K562 (cell line): ENCODE data around the gene ANO8. TPM values are rescaled to one million over a fixed set of nuclear protein-coding genes. Genes with fewer than 3 reads are reported as not detected.

ENCODE experiments used
- AFF4 ChIP-seq: sonication (generic); formaldehyde crosslinking; IDR thresholded peaks from 2 replicates; pipeline ENCODE4 v1.8.0; 2023; ENCODE audit warnings: mild to moderate bottlenecking, missing genetic modification reagents
- ASH1L ChIP-seq: fragments of 450-650 bp; IDR thresholded peaks from 2 replicates; pipeline ENCODE4 v1.6.1; 2018; ENCODE audit warnings: borderline replicate concordance, mild to moderate bottlenecking, low read depth; ENCODE audit not compliant: partially characterized antibody
- BDP1 ChIP-seq: IDR thresholded peaks from 3 replicates; pipeline ENCODE4 v1.6.1; 2011; ENCODE audit not compliant: insufficient read length, insufficient read depth
- BHLHE40 ChIP-seq: IDR thresholded peaks from 2 replicates; pipeline ENCODE4 v1.6.1; 2011; ENCODE audit warnings: low read length, improper control_type of control experiment
- CHAMP1 ChIP-seq: fragments of 450-650 bp; IDR thresholded peaks from 2 replicates; pipeline ENCODE4 v1.6.1; 2016; ENCODE audit warnings: mild to moderate bottlenecking
- ETV1 ChIP-seq: fragments of 450-650 bp; conservative IDR thresholded peaks from 2 replicates; pipeline ENCODE4 v1.6.1; 2016; ENCODE audit warnings: missing genetic modification characterization, control low read depth, low read depth, missing compliant biosample characterization
- HNRNPLL ChIP-seq: fragments of 200-400 bp; formaldehyde crosslinking; IDR thresholded peaks from 2 replicates; pipeline ENCODE4 v1.6.1; 2017; ENCODE audit warnings: low read length, low read depth, mild to moderate bottlenecking; ENCODE audit not compliant: poor library complexity, severe bottlenecking
- NR0B1 ChIP-seq: fragments of 450-650 bp; IDR thresholded peaks from one replicate; pipeline ENCODE4 v1.6.1; 2018; ENCODE audit warnings: mild to moderate bottlenecking, moderate library complexity; ENCODE audit not compliant: partially characterized antibody
- NR2C1 ChIP-seq, 2 experiments: fragments of 450-650 bp; IDR thresholded peaks; 2 replicates each; pipeline ENCODE4 v1.6.1; 2017; ENCODE audit warnings: mild to moderate bottlenecking in 2 of 2, antibody characterized with exemption in 1 of 2, inconsistent platforms in 1 of 2, missing compliant biosample characterization in 1 of 2, missing genetic modification characterization in 1 of 2
- PYGO2 ChIP-seq: fragments of 450-650 bp; IDR thresholded peaks from 2 replicates; pipeline ENCODE4 v1.6.1; 2016; ENCODE audit warnings: mild to moderate bottlenecking, missing genetic modification characterization, moderate library complexity, missing compliant biosample characterization
- SMARCE1 ChIP-seq: fragments of 450-650 bp; IDR thresholded peaks from 2 replicates; pipeline ENCODE4 v1.7.1; 2016; ENCODE audit warnings: mild to moderate bottlenecking
- ZFPM2 ChIP-seq: fragments of 250-450 bp; sonication (Bioruptor Pico); IDR thresholded peaks from 2 replicates; pipeline ENCODE4 v1.5.1; 2022; ENCODE audit warnings: mild to moderate bottlenecking
- ZNF133 ChIP-seq: fragments of 250-450 bp; sonication (Bioruptor Pico); IDR thresholded peaks from 2 replicates; pipeline ENCODE4 v1.4.0; 2020; ENCODE audit warnings: mild to moderate bottlenecking
- ZNF134 ChIP-seq: fragments of 250-450 bp; sonication (Bioruptor Pico); conservative IDR thresholded peaks from 2 replicates; pipeline ENCODE4 v1.4.0; 2020
- ZNF175 ChIP-seq: fragments of 200-800 bp; sonication (Bioruptor generic); IDR thresholded peaks from 2 replicates; pipeline ENCODE4 v1.6.1; 2016; ENCODE audit warnings: low read depth, mild to moderate bottlenecking, missing genetic modification characterization, missing compliant biosample characterization
- ZNF280B ChIP-seq: fragments of 250-450 bp; sonication (Bioruptor Pico); IDR thresholded peaks from 2 replicates; pipeline ENCODE4 v1.5.1; 2021; ENCODE audit warnings: mild to moderate bottlenecking
- ZNF77 ChIP-seq: fragments of 250-450 bp; sonication (Bioruptor Pico); IDR thresholded peaks from 2 replicates; pipeline ENCODE4 v1.5.0; 2020
- polyA plus RNA-seq, 8 experiments: library from polyadenylated mRNA; depleted of rRNA in 4 of 8; stranded (reverse) in 5 of 8; unstranded in 3 of 8; fragments of >200 nt; fragmentation: Nextera tagmentation in 2 of 8; fragmentation: Illumina TruSeq in 1 of 8; extraction: Ambion mirVana in 2 of 8; extraction: Trizol in 1 of 8; gene quantifications; 2 replicates each; pipeline versions ENCODE4 v1.2.1 to v1.2.3, GENCODE V29; 2011 to 2014; ENCODE audit warnings: inconsistent platforms in 1 of 8, missing spikeins in 1 of 8
- total RNA-seq, 7 experiments: library from RNA; depleted of rRNA in 6 of 7; stranded (reverse); fragments of >200 nt in 6 of 7; fragmentation: Illumina TruSeq in 2 of 7; extraction: Trizol in 2 of 7; gene quantifications; 2 replicates each; pipeline versions ENCODE4 v1.2.1 to v1.2.3, GENCODE V29; 2011 to 2021; ENCODE audit warnings: low replicate concordance in 1 of 7

ANO8 gene
- total and polyA plus RNA-seq, 9 of the 15 experiments (the other 6 are each of a cell fraction or from before 2014, with no cell fraction given) = 0.07 to 7.6 (median 2.3) TPM; not detected in 1

GRCh38 chr19:17282488-17283125 lies 52.0 kb downstream of the ANO8 start (continued):
- TF ChIP-seq BDP1 (no peak), AFF4 (CRISPR knock-in tag) (no peak), CHAMP1 (no peak), SMARCE1 (no peak), PYGO2 (tag) (no peak), ASH1L (no peak), ZNF77 (no peak), ZNF175 (CRISPR knock-in tag) (no peak), NR2C1 (IDR thresholded peaks at IDR 0.05) (no peak), NR2C1 (tag; IDR thresholded peaks at IDR 0.05) (no peak), ZNF280B (CRISPR knock-in tag) (no peak), ZFPM2 (CRISPR knock-in tag) (no peak), HNRNPLL (peak; percentile 16), ETV1 (no peak), NR0B1 (no peak), ZNF133 (no peak), BHLHE40 (no peak), ZNF134 (CRISPR knock-in tag) (no peak)
